GM18499 (cell line): Measurements from ENCODE around the gene RCOR3.

Source experiments
- ATAC-seq: cut with Tn5 transposase; IDR thresholded peaks from one replicate; pipeline ENCODE4 v1.9.1; 2021; ENCODE audit warnings: moderate number of reproducible peaks; ENCODE audit not compliant: insufficient read depth, unreplicated experiment

Gene RCOR3

GRCh38 chr1:211361202-211361601, 102.0 kb downstream of the RCOR3 start:
- ATAC-seq: no peak
